HUES48 (cell line): ENCODE data around the gene C16orf89.
"Not testable (repeated sequence)": the region's sequence is repeated elsewhere in the genome, so short reads cannot be mapped to it uniquely, and the experiment has no call there.

Experiments
- H3K27ac ChIP-seq: one replicate; pipeline ENCODE4 v1.7.0; 2013; ENCODE audit warnings: low read depth, low read length, inconsistent platforms
- H3K27me3 ChIP-seq: 2 replicates; pipeline ENCODE4 v1.6.1; 2013; ENCODE audit warnings: mild to moderate bottlenecking, low read length; ENCODE audit not compliant: control insufficient read depth, insufficient read depth
- H3K36me3 ChIP-seq: 2 replicates; pipeline ENCODE4 v1.6.1; 2013; ENCODE audit warnings: low read length; ENCODE audit not compliant: control insufficient read depth, insufficient read depth
- H3K4me1 ChIP-seq: 2 replicates; pipeline ENCODE4 v1.6.1; 2013; ENCODE audit warnings: mild to moderate bottlenecking, low read length; ENCODE audit not compliant: control insufficient read depth, insufficient read depth
- H3K4me3 ChIP-seq: 2 replicates; pipeline ENCODE4 v1.5.1; 2013; ENCODE audit warnings: mild to moderate bottlenecking, low read depth, low read length
- H3K9ac ChIP-seq: 2 replicates; pipeline ENCODE4 v1.6.1; 2013; ENCODE audit warnings: mild to moderate bottlenecking, low read depth, low read length, moderate library complexity
- H3K9me3 ChIP-seq: 2 replicates; pipeline ENCODE4 v1.6.1; 2013; ENCODE audit warnings: low read length; ENCODE audit not compliant: control insufficient read depth, insufficient read depth

Gene C16orf89

DNA sequence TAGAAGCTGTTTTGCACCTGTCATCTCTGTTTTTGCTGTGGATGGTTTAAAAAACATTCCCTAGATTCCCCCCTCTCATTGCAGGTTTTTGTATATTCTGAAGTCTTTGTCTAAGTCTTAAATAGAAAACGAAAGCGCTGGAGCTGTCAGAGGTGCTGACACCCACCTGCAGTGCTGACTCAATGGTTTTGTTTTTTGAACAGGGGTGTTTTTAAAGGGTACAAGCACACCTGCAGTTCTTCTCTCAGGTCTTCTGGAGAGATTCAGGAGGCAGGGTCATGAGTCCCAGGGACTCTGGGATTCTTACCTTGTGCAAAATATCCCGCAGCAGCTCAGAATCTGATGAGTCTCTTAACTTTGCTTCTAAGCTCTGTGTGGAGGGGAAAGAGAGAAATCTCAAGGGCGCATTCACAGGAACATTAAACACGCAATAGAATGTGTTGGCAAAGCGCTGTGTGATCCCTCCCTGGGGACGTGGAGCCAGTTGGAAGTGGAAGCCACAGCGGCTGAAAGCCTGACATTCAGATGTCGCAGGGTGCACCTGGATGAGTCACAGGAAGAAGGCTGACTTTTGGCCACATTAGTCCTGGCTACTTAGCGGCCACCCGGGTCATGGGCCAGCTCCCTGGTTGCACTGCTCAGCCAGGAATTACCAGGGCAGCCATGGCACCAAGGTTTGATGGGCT lies 29.5 kb upstream of the C16orf89 start:
- not testable (repeated sequence) for H3K27ac ChIP-seq, H3K27me3 ChIP-seq, H3K9me3 ChIP-seq, H3K4me3 ChIP-seq, H3K36me3 ChIP-seq, H3K9ac ChIP-seq, H3K4me1 ChIP-seq

DNA sequence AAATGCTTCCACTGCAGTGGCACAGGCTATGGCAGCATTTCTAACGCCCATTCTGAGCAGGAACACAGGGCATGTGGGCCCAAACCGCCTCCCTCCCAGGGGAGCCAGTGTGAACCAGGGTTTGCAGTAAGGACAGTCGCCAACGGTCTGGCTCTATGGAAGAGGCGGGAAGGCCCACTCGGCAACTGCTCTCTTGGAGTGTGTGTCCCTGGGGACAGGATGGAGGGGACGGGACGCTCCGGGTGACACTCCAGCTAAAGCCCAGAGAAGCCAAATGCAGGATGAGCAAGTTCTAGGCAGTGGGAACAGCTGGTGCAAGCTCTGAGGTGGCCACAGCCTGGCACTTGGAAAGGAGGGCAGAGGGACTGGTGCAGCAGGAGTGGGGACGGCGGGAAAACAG lies 28.0 kb upstream of the C16orf89 start:
- H3K27ac ChIP-seq, H3K9ac ChIP-seq, H3K4me3 ChIP-seq, H3K4me1 ChIP-seq, H3K27me3 ChIP-seq, H3K9me3 ChIP-seq: not testable (repeated sequence)
- H3K36me3 ChIP-seq, result peaks cover 20% of the 10 kb centered on the region; the same call in 1 of the 2 replicates

DNA sequence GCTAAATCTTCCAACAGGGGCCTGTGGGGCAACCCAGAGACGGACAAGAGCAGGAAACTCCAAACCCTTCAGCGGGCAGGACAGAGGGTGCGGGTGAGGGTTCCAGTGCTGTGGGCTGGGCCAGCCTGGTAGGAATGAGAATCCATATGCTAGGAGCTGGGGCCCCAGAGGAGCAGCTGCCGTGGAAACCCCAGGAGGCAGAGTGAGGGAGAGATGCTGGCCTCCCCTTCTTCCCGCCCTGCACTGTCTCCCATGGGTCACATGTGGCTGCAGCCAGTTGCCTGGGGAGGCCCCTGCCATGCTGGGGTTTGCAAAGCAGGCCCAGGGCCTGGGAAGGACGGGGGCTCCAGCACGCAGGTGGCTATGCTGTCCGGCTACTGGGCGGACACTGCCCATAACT lies 27.3 kb upstream of the C16orf89 start:
- not testable (repeated sequence) for H3K9me3 ChIP-seq, H3K27me3 ChIP-seq, H3K27ac ChIP-seq, H3K4me3 ChIP-seq, H3K4me1 ChIP-seq, H3K9ac ChIP-seq
- peaks cover 25% of the 10 kb centered on the region; the same call in 1 of the 2 replicates for H3K36me3 ChIP-seq

DNA sequence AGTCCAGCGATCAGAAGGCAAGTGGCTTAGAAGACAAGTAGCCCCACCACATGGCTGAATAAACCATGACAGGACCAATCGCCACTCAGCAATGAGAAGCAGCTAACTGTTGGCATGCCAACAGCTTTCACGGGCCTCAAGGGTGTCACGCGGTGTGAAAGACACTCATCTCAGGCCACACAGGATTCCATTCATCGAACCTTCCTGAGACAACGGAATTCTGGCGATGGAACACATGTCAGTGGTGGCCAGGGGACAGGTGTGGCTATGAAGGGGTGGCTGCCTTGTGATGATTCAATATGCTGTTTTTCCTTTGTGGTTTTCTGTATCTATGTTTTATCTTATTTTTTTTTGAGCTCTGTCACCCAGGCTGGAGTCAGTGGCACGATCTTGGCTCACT lies 24.8 kb upstream of the C16orf89 start:
- not testable (repeated sequence) for H3K27ac ChIP-seq, H3K27me3 ChIP-seq, H3K9me3 ChIP-seq, H3K9ac ChIP-seq, H3K4me3 ChIP-seq, H3K4me1 ChIP-seq
- peaks cover 32% of the 10 kb centered on the region for H3K36me3 ChIP-seq

DNA sequence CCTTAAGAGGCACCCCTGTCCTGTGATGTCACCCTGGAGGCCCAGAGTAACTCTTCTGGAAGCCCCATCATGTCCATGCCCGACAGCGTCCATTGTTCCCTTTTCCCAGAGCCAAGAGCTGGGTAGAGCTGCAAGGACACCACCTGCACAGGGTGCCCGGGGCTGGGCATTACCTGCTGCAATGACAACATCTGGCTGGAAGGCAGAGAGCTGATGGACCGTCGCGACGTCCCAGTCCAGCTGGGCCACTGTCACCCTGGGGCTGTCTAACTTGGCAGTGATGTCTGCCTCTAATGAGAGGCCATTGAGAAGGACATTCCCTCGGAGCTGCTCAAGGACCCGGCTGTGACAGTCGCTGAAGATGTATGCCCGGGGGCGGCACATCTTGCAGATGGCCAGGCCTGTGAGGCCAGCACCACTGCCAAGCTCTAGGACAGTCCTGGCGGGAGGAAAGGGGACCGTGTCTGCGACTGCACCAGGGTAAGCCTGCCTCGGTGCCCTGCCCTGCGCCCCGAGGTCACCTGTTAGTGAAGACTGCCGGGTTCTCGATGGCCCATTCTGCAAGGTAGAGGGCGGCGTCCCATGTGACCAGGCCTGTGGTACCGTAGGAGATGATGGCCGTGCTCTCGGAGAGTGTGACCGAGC lies 24.3 kb upstream of the C16orf89 start:
- not testable (repeated sequence) for H3K9me3 ChIP-seq, H3K4me1 ChIP-seq, H3K4me3 ChIP-seq, H3K9ac ChIP-seq, H3K27me3 ChIP-seq, H3K27ac ChIP-seq
- peaks cover 32% of the 10 kb centered on the region for H3K36me3 ChIP-seq

DNA sequence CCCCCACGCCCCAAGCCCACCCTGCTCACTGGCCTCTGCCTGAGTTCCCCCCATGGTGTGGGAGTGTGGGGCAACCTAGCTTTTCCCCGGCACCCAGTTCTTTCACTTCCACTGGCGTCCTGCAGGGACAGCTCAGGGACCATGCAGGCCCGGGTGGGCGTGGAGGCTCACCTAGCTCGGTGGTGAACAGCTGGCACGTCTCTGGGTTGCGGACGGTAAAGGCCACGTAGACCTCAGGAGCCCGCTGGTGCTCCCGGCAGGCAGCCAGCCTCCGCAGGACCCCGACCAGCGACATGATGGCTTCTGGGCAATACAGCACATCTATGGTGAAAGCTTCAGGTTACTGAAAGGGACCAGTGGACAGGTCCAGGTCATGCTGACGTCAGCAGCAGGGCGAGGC lies 23.2 kb upstream of the C16orf89 start:
- H3K4me3 ChIP-seq, H3K27me3 ChIP-seq, H3K27ac ChIP-seq, H3K9me3 ChIP-seq, H3K4me1 ChIP-seq, H3K9ac ChIP-seq: not testable (repeated sequence)
- peaks cover 34% of the 10 kb centered on the region for H3K36me3 ChIP-seq

DNA sequence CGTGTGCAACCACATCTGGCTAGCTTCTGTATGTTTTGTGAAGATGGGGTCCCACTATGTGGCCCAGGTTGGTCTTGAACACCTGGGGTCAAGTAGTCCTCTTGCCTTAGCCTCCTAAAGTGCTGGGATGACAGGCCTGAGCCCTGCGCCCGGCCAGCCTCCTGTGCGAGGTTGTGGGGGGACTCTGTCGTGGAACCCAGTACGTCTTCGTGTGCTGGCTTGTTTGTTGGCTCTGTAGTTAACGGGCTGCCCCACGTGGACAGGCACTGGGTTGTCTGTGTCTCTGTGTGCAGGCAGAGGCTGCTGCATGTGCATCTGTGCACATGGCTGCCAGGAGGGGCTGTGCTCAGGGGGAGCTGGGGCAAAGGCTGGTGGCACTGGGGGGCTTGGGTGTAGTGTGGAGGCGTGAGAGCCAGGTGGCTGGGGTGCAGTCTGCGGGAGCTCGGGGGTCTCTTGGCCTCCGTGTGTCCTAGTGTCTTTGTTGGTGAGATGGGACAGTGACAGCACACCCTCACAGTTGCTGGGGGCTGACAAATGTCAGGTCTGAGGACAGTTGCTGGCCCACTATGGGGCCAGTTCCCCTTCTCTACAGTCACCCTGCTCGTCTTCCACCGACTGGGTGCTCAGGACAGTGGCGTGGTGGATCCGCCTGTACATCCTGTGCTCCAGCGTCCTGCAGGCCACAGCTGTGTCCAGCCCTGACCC lies 22.5 kb upstream of the C16orf89 start:
- not testable (repeated sequence) for H3K4me1 ChIP-seq, H3K4me3 ChIP-seq, H3K27ac ChIP-seq, H3K27me3 ChIP-seq, H3K9me3 ChIP-seq, H3K9ac ChIP-seq
- peaks cover 34% of the 10 kb centered on the region for H3K36me3 ChIP-seq

DNA sequence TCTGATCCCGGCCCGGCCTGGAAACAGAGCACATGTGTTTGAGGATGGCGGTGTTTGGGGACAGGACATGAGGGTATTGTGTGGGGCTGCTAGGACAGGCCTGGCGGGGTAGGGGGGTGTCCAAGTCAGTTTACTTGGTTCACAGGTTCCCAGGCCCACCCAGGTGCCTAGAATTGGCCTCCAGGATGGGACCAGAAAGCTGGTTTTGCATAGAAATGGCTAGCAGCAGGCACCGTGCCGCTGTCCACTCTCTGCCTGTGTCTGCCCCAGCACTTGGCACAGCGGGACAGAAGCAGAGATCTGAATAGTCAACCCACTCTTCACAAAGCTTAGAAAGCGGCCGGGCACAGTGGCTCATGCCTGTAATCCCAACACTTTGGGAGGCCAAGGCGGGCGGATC lies 20.0 kb upstream of the C16orf89 start:
- H3K36me3 ChIP-seq, result peaks cover 44% of the 10 kb centered on the region
- not testable (repeated sequence) for H3K9me3 ChIP-seq, H3K4me1 ChIP-seq, H3K27me3 ChIP-seq, H3K27ac ChIP-seq, H3K4me3 ChIP-seq, H3K9ac ChIP-seq

DNA sequence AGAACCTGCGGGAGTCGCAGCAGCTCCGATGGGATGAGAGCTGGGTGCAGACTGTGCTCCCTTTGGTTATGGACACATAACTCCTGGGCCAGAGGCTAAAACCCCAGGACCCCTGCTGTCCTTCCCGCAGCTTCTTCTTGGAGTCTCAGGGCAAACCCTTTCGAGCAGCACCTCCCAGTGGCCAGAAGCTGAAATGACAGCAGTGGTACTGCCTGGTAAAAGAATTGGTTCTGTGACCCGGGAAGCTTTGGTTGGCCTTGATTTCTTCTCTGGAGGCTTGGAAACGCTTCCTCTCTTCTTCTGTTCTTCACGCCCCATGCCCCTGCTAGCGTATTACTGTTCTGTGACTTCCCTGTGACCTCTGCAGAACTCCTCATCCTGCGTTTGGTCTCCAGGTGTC lies 19.0 kb upstream of the C16orf89 start:
- not testable (repeated sequence) for H3K27ac ChIP-seq, H3K27me3 ChIP-seq, H3K9me3 ChIP-seq, H3K4me1 ChIP-seq, H3K4me3 ChIP-seq, H3K9ac ChIP-seq
- peaks cover 35% of the 10 kb centered on the region for H3K36me3 ChIP-seq

DNA sequence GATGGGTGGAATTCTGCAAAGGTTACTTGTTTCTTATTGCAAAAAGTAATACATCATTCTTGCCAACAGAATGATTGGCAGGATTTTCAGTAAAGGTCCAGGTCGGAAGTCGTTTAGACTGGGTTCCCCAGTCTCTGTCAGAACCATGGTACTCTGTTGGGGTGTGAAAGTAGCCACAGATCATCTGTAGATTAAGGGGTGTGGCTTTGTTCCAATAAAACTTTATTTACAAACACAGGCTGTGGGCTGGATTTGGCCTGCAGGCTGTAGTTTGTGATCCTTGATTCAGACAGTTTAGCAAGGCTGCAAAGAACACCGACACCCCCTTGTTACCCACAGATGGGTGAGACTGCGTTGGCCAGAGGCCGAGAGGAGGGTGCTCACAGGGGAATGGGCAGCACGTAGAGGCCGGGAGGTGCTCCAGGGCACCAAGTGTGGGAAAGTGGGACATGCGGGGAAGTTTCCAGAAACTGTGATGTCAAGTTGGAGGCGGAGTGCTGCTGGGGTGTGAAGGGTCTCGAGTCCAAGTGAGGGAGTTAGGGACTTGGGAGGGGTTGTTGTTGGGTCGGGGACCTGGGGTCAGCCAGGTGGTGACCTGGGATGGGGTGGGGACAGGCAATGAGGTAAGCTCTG lies 18.5 kb upstream of the C16orf89 start:
- H3K9me3 ChIP-seq, H3K4me3 ChIP-seq, H3K4me1 ChIP-seq, H3K27ac ChIP-seq, H3K9ac ChIP-seq, H3K27me3 ChIP-seq: not testable (repeated sequence)
- peaks cover 30% of the 10 kb centered on the region for H3K36me3 ChIP-seq

DNA sequence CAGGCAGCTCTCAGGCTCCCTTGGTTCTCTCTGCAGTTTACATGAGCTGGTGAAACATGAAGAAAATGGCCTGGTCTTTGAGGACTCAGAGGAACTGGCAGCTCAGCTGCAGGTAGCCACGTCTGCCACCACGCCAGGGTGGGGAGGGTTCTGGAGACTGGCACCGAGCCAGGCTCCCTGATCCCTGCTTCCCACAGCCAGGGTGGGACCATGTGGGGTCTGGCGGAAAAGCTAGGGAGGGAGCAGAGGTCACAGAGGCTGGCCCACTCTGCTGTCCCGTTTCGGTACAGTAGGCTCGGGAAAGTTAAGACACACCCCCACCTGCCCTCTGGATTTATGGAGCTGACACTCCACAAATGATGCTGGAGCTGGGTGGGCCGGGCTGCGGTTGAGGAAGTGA lies 17.9 kb upstream of the C16orf89 start:
- H3K27me3 ChIP-seq, H3K9me3 ChIP-seq, H3K27ac ChIP-seq: not testable (repeated sequence)

More for the DNA sequence above, 17.9 kb upstream of the C16orf89 start:
- peaks cover 31% of the 10 kb centered on the region for H3K36me3 ChIP-seq
- H3K4me1 ChIP-seq, H3K9ac ChIP-seq, H3K4me3 ChIP-seq: not testable (repeated sequence)
